IMR-90 (cell line): ENCODE measurements around the gene RHBDD2. TPM values are rescaled to one million over a fixed set of nuclear protein-coding genes. Genes with fewer than 3 reads are reported as not detected.

Source experiments
- ATAC-seq: fragments of 200-7000 bp; cut with Tn5 transposase; 2 replicates; pipeline ENCODE4 v1.9.1; 2020; ENCODE audit warnings: low read depth, mild to moderate bottlenecking, moderate library complexity
- BruUV-seq: library from RNA; stranded (reverse); fragments of 400-500 nt; replicated peaks from 2 replicates; lab custom pipeline; 2021; lab: Mats Ljungman, UMichigan
- CTCF ChIA-PET: fragments of 300-600 bp; formaldehyde crosslinking; extraction: SDS; loops from one replicate; lab custom pipeline; 2021; ENCODE audit warnings: antibody characterized with exemption; lab: Yijun Ruan, JAX
- POLR2A ChIA-PET: fragments of 300-600 bp; sonication (Branson Sonifier 250); formaldehyde crosslinking; loops from one replicate; lab custom pipeline; 2022; ENCODE audit warnings: antibody characterized with exemption; ENCODE audit not compliant: unreplicated experiment; lab: Charles Lee
- DNase-seq: peaks from one replicate; pipeline ENCODE4 v3.0.0; 2013
- H2AFZ ChIP-seq: replicated peaks from 2 replicates; pipeline ENCODE3; 2013; ENCODE audit warnings: low read length, mild to moderate bottlenecking; ENCODE audit not compliant: poor library complexity
- H2AK5ac ChIP-seq: 2 replicates; pipeline ENCODE4 v1.6.1; 2013; ENCODE audit warnings: low read depth, low read length, inconsistent platforms
- H2AK9ac ChIP-seq: replicated peaks from 2 replicates; pipeline ENCODE3; 2013; ENCODE audit warnings: mild to moderate bottlenecking, low read depth, low read length, moderate library complexity; ENCODE audit not compliant: poor library complexity
- H2BK120ac ChIP-seq: 2 replicates; pipeline ENCODE4 v1.6.1; 2013; ENCODE audit warnings: low read depth, low read length, inconsistent platforms
- H2BK15ac ChIP-seq: 3 replicates; pipeline ENCODE4 v1.6.1; 2013; ENCODE audit warnings: low read depth, low read length, inconsistent platforms
- H2BK20ac ChIP-seq: 2 replicates; pipeline ENCODE4 v1.6.1; 2013; ENCODE audit warnings: low read depth, mild to moderate bottlenecking, inconsistent platforms, low read length, moderate library complexity
- H2BK5ac ChIP-seq: 2 replicates; pipeline ENCODE4 v1.6.1; 2013; ENCODE audit warnings: mild to moderate bottlenecking, low read depth, low read length, inconsistent platforms; ENCODE audit not compliant: poor library complexity, severe bottlenecking
- H3K14ac ChIP-seq: replicated peaks from 2 replicates; pipeline ENCODE4 v1.6.1; 2013; ENCODE audit warnings: low read depth, low read length, inconsistent platforms
- H3K18ac ChIP-seq: 2 replicates; pipeline ENCODE4 v1.6.1; 2013; ENCODE audit warnings: low read depth, low read length, control low read depth
- H3K23ac ChIP-seq: 2 replicates; pipeline ENCODE4 v1.6.1; 2013; ENCODE audit warnings: low read depth, low read length, inconsistent platforms
- H3K27ac ChIP-seq: 2 replicates; pipeline ENCODE4 v1.5.1; 2013; ENCODE audit warnings: mild to moderate bottlenecking, control low read depth, low read length; ENCODE audit not compliant: insufficient read depth
- H3K27me3 ChIP-seq: 2 replicates; pipeline ENCODE4 v1.6.1; 2013; ENCODE audit warnings: low read length; ENCODE audit not compliant: control insufficient read depth, insufficient read depth
- H3K36me3 ChIP-seq: 2 replicates; pipeline ENCODE4 v1.6.1; 2013; ENCODE audit warnings: low read length, mixed read lengths; ENCODE audit not compliant: control insufficient read depth, insufficient read depth
- H3K4ac ChIP-seq: 2 replicates; pipeline ENCODE4 v1.6.1; 2013; ENCODE audit warnings: low read depth, low read length, inconsistent platforms
- H3K4me1 ChIP-seq: 2 replicates; pipeline ENCODE4 v1.6.1; 2013; ENCODE audit warnings: low read length, mixed read lengths; ENCODE audit not compliant: control insufficient read depth, insufficient read depth
- H3K4me2 ChIP-seq: 2 replicates; pipeline ENCODE4 v1.6.1; 2013; ENCODE audit warnings: low read depth, mild to moderate bottlenecking, control low read depth, low read length, moderate library complexity
- H3K4me3 ChIP-seq: 2 replicates; pipeline ENCODE4 v1.5.1; 2013; ENCODE audit warnings: low read depth, mild to moderate bottlenecking, control low read depth, low read length, moderate library complexity; ENCODE audit not compliant: insufficient read depth
- H3K56ac ChIP-seq: 2 replicates; pipeline ENCODE4 v1.6.1; 2013; ENCODE audit warnings: low read length, inconsistent platforms; ENCODE audit not compliant: insufficient read depth; ENCODE audit errors: extremely low read depth
- H3K79me1 ChIP-seq, 2 experiments: 2 replicates each; pipeline ENCODE4 v1.6.1; 2013; ENCODE audit warnings: low read length in 2 of 2, inconsistent platforms in 1 of 2, low read depth in 1 of 2
- H3K9ac ChIP-seq: 2 replicates; pipeline ENCODE4 v1.6.1; 2013; ENCODE audit warnings: low read depth, low read length, control low read depth
- H3K9me1 ChIP-seq: 2 replicates; pipeline ENCODE4 v1.6.1; 2013; ENCODE audit warnings: low read length, inconsistent platforms; ENCODE audit not compliant: insufficient read depth
- H3K9me3 ChIP-seq: 2 replicates; pipeline ENCODE4 v1.6.1; 2013; ENCODE audit warnings: low read length; ENCODE audit not compliant: control insufficient read depth, insufficient read depth
- H4K20me1 ChIP-seq: 2 replicates; pipeline ENCODE4 v1.6.1; 2013; ENCODE audit warnings: low read length, inconsistent platforms; ENCODE audit not compliant: insufficient read depth
- H4K5ac ChIP-seq: 2 replicates; pipeline ENCODE4 v1.6.1; 2013; ENCODE audit warnings: mild to moderate bottlenecking, low read depth, low read length, control low read depth
- H4K8ac ChIP-seq, 2 experiments: 2 replicates each; pipeline ENCODE4 v1.6.1; 2013; ENCODE audit warnings: low read depth in 2 of 2, low read length in 2 of 2, control low read depth in 1 of 2, inconsistent platforms in 1 of 2
- H4K91ac ChIP-seq: 2 replicates; pipeline ENCODE4 v1.6.1; 2013; ENCODE audit warnings: low read depth, low read length, inconsistent platforms; ENCODE audit not compliant: insufficient read depth
- BHLHE40 ChIP-seq: fragments of 150-350 bp; IDR thresholded peaks from 2 replicates; pipeline ENCODE4 v1.6.1; 2016; ENCODE audit warnings: mild to moderate bottlenecking, low read depth, low read length
- CEBPB ChIP-seq: IDR thresholded peaks from 2 replicates; pipeline ENCODE4 v1.6.1; 2012; ENCODE audit warnings: low read depth, low read length, improper control_type of control experiment
- CHD1 ChIP-seq: IDR thresholded peaks from 2 replicates; pipeline ENCODE4 v1.6.1; 2012; ENCODE audit warnings: low read depth, low read length, improper control_type of control experiment
- CTCF ChIP-seq: conservative IDR thresholded peaks from 2 replicates; pipeline ENCODE4 v1.5.1; 2012; ENCODE audit warnings: mild to moderate bottlenecking, low read depth, low read length, improper control_type of control experiment
- ELK1 ChIP-seq: fragments of 150-350 bp; IDR thresholded peaks from 2 replicates; pipeline ENCODE4 v1.6.1; 2016; ENCODE audit warnings: low read depth, mild to moderate bottlenecking, low read length, moderate library complexity, borderline replicate concordance
- MXI1 ChIP-seq: IDR thresholded peaks from 2 replicates; pipeline ENCODE4 v1.6.1; 2012; ENCODE audit warnings: low read depth, mild to moderate bottlenecking, low read length, moderate library complexity, borderline replicate concordance
- NFE2L2 ChIP-seq: fragments of 150-350 bp; IDR thresholded peaks from 2 replicates; pipeline ENCODE4 v1.6.1; 2016; ENCODE audit warnings: low read depth, mild to moderate bottlenecking, low read length
- POLR2A ChIP-seq: IDR thresholded peaks from 2 replicates; pipeline ENCODE4 v1.6.1; 2012; ENCODE audit warnings: mild to moderate bottlenecking, low read depth, low read length
- RFX5 ChIP-seq: IDR thresholded peaks from 2 replicates; pipeline ENCODE4 v1.8.0; 2012; ENCODE audit warnings: low read depth, mild to moderate bottlenecking, low read length, moderate library complexity
- USF2 ChIP-seq: fragments of 150-350 bp; IDR thresholded peaks from 2 replicates; pipeline ENCODE4 v1.6.1; 2017; ENCODE audit warnings: mild to moderate bottlenecking, antibody characterized with exemption, low read length, low read depth
- WGBS, 2 experiments: methylation state at CpG; one replicate each; pipeline versions ENCODE4 v1.1.5 to v1.1.7; 2013; ENCODE audit warnings: missing lambda C conversion rate in 2 of 2; ENCODE audit not compliant: insufficient read length in 1 of 2; ENCODE audit errors: extremely low coverage in 2 of 2; 5-methylcytosine and 5-hydroxymethylcytosine counted together
- dilution Hi-C: fragments of 300-500 bp; cut with HindIII; formaldehyde crosslinking; loops from one replicate; pipeline ENCODE4 v1.14.3; 2018; ENCODE audit warnings: low sequenced_read_pairs; ENCODE audit not compliant: unreplicated experiment
- in situ Hi-C: fragments of 300-500 bp; cut with MboI; formaldehyde crosslinking; loops from 3 replicates; pipeline ENCODE4 v1.14.3; 2019; ENCODE audit warnings: low sequenced_read_pairs, inconsistent platforms, mixed read lengths
- intact Hi-C: fragments of 100-400 bp; cut with micrococcal nuclease; formaldehyde crosslinking; loops from 2 replicates; pipeline ENCODE4 v1.10.0; 2022
- polyA plus RNA-seq, 3 experiments: library from polyadenylated mRNA; depleted of rRNA; stranded (reverse); fragments of >200 nt; gene quantifications; 2 replicates each; pipeline ENCODE4 v1.2.3, GENCODE V29; 2012; ENCODE audit warnings: low replicate concordance in 1 of 3
- total RNA-seq: library from RNA; depleted of rRNA; stranded (reverse); fragments of >200 nt; gene quantifications from 2 replicates; pipeline ENCODE4 v1.2.3, GENCODE V29; 2012

The RHBDD2 gene
- total and polyA plus RNA-seq, 2 of the 4 experiments (the other 2 are of a cell fraction) = 9.7 to 42.4 TPM

GRCh38 chr7:75922966-75923603 lies 44.3 kb downstream of the RHBDD2 start:
- CTCF ChIA-PET = no interaction called here
- peaks cover 45 to 84% of the 10 kb centered on the region in 2 experiments for H3K79me1 ChIP-seq
- no peak overlapping the region for H2AK5ac ChIP-seq
- TF ChIP-seq USF2 = no peak
- TF ChIP-seq BHLHE40 = no peak
- no peak for TF ChIP-seq ELK1
- TF ChIP-seq RFX5 = no peak
- no peak for TF ChIP-seq MXI1
- no peak for TF ChIP-seq NFE2L2
- no peak for TF ChIP-seq POLR2A
- no peak for TF ChIP-seq CEBPB
- no peak for TF ChIP-seq CHD1
- TF ChIP-seq CTCF = no peak
- H2AK9ac ChIP-seq = no peak overlapping the region
- no peak overlapping the region for H2BK15ac ChIP-seq
- H2AFZ ChIP-seq = no peak overlapping the region
- ATAC-seq = no peak
- H3K18ac ChIP-seq = no peak overlapping the region
- peaks cover 63% of the 10 kb centered on the region for H4K20me1 ChIP-seq
- H4K8ac ChIP-seq = no peak overlapping the region
- no peak overlapping the region for H4K5ac ChIP-seq
- H3K4me2 ChIP-seq = no peak overlapping the region
- no peak overlapping the region for H3K23ac ChIP-seq
- H3K9me1 ChIP-seq = peaks cover 23% of the 10 kb centered on the region
- H3K27me3 ChIP-seq = no peaks in the 10 kb centered on the region
- H2BK120ac ChIP-seq = no peak overlapping the region
- H3K36me3 ChIP-seq = 0 out of 2 replicates have a peak, but pooled peaks cover 3% of the 10 kb centered on the region
- no peak overlapping the region for H3K27ac ChIP-seq
- no peak overlapping the region for H3K56ac ChIP-seq
- no peaks in the 10 kb centered on the region for H3K4me1 ChIP-seq
- in situ Hi-C loops = no loop called here
- no peak overlapping the region for H3K14ac ChIP-seq
- no TSS peak for BruUV-seq
- H2BK5ac ChIP-seq = no peak overlapping the region
- H3K9ac ChIP-seq = no peak overlapping the region
- WGBS, 2 experiments = 96% methylated on average over 4 of the region's 9 CpGs; no CpG with 5 or more reads in 1 of the 2 experiments
- intact Hi-C loops = no loop called here
- no peak overlapping the region for H3K4ac ChIP-seq
- no peak overlapping the region for H3K4me3 ChIP-seq
- dilution Hi-C loops = no loop called here
- DNase-seq = no peak
- no peaks in the 10 kb centered on the region for H3K9me3 ChIP-seq
- POLR2A ChIA-PET = no interaction called here
- H4K91ac ChIP-seq = no peak overlapping the region
- H2BK20ac ChIP-seq = no peak overlapping the region
